Small intestine (tissue), 7 donors: ENCODE measurements around the gene PSMD7. TPM values are rescaled to one million over a fixed set of nuclear protein-coding genes. Genes with fewer than 3 reads are reported as not detected.
"Not testable (repeated sequence)": the region's sequence is repeated elsewhere in the genome, so short reads cannot be mapped to it uniquely, and the experiment has no call there.

ENCODE experiments used
- DNase-seq, 2 donors: peaks; one replicate each; pipeline versions ENCODE4 v3.0.0 to v3.0.0-alpha.2; 2013
- FAIRE-seq: peaks from 2 replicates; lab custom pipeline; 2012; peaks lifted over from hg19 to GRCh38; lab: Jason Lieb, UNC
- H3K27ac ChIP-seq, 3 donors: one replicate each; pipeline ENCODE4 v1.5.1; 2013; ENCODE audit warnings: low read length in 2 of 3, mild to moderate bottlenecking in 2 of 3, control low read depth in 1 of 3, inconsistent platforms in 1 of 3, low read depth in 1 of 3, moderate library complexity in 1 of 3
- H3K27me3 ChIP-seq, 3 donors: one replicate each; pipeline ENCODE4 v1.6.1; 2013; ENCODE audit warnings: low read length in 3 of 3, inconsistent platforms in 1 of 3; ENCODE audit not compliant: control insufficient read depth in 3 of 3, insufficient read depth in 3 of 3
- H3K36me3 ChIP-seq, 3 donors: one replicate each; pipeline ENCODE4 v1.6.1; 2013; ENCODE audit warnings: low read length in 3 of 3, inconsistent platforms in 1 of 3, low read depth in 1 of 3, mild to moderate bottlenecking in 1 of 3, moderate library complexity in 1 of 3; ENCODE audit not compliant: control insufficient read depth in 3 of 3, insufficient read depth in 2 of 3
- H3K4me1 ChIP-seq, 3 donors: one replicate each; pipeline ENCODE4 v1.6.1; 2013; ENCODE audit warnings: low read length in 2 of 3, inconsistent platforms in 1 of 3, low read depth in 1 of 3, mild to moderate bottlenecking in 1 of 3, moderate library complexity in 1 of 3; ENCODE audit not compliant: control insufficient read depth in 3 of 3, insufficient read depth in 2 of 3
- H3K4me3 ChIP-seq, 3 donors: one replicate each; pipeline ENCODE4 v1.5.1; 2013; ENCODE audit warnings: low read length in 3 of 3, control low read depth in 1 of 3, inconsistent platforms in 1 of 3, low read depth in 1 of 3, mild to moderate bottlenecking in 1 of 3, moderate library complexity in 1 of 3
- H3K9me3 ChIP-seq, 2 donors: one replicate each; pipeline ENCODE4 v1.6.1; 2013; ENCODE audit warnings: low read depth in 1 of 2, low read length in 1 of 2; ENCODE audit not compliant: control insufficient read depth in 2 of 2, insufficient read depth in 1 of 2
- WGBS, 3 donors: extraction: QIAGEN DNeasy Blood & Tissue Kit; methylation state at CpG; one replicate each; pipeline ENCODE4 v1.1.7; 2013; 5-methylcytosine and 5-hydroxymethylcytosine counted together
- polyA plus RNA-seq, 4 donors: library from polyadenylated mRNA; stranded (reverse) in 3 of 4; unstranded in 1 of 4; fragments of 200-250 nt in 3 of 4; fragments of 120-200 nt in 1 of 4; gene quantifications; one replicate each; pipeline versions ENCODE4 v1.2.1 to v1.2.3, GENCODE V29; 2013
- donor health status: healthy with polysubstance abuse.
- donor health status: control.
- donor health status: control.
- donor health status: Bipolar disorder and iron deficiency.
- donor health status: healthy.

PSMD7 gene
- polyA plus RNA-seq, 4 donors, result 61.7 to 86.7 (median 71.1) TPM

DNA sequence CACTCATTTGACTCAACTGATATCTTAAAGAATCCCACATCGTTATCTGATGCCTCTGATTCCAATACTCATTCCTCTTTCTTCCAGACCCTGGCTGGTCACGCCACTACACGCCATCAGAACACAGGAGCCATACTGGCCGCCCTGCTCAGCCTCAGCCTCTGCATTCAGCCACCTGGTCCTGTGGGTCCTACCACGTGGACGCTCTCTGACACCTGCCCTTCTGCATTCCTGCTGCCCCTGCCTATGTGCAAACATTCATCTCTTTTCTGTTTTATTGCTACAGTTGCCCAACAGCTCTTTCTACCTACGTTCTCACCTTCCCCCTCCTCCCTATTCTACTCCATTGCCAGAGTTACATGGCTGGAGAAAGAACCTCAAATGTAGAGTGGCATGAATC, 18.4 kb downstream of the PSMD7 start:
- no peak for DNase-seq
- Histone ChIP-seq H3K4me3 (no peak overlapping the region), H3K27ac (no peak overlapping the region), H3K36me3 (peaks cover 0 to 11% (median 0%) of the 10 kb centered on the region in 3 donors), H3K27me3 (no peaks in the 10 kb centered on the region), H3K9me3 (no peaks in the 10 kb centered on the region), H3K4me1 (no peaks in the 10 kb centered on the region)
- 84 to 93% (median 85%) methylated on average over 7 of the region's 7 CpGs for WGBS, 3 donors
- no peak for FAIRE-seq

DNA sequence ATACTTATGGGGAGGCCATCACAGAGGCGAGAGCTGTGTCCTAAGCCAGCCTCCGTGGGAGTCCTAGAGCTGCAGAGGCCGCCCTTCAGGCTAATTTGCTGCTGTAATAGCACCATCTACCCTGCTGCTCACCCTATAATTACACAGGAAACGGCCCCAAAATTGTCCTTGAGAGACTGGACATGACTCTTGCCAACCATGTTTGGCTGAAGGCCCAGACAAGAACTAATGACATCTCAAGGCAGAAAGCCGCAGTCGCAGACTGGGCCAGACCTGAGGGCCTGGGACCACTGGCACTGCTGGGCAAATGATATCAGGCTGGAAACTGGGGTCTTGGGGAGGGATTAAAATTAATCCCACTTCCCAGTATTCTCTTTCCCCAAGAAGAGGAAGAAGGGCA, 24.1 kb downstream of the PSMD7 start:
- no peaks in the 10 kb centered on the region for H3K9me3 ChIP-seq
- peaks cover 0 to 6% (median 0%) of the 10 kb centered on the region in 3 donors for H3K4me1 ChIP-seq
- H3K27me3 ChIP-seq, result no peaks in the 10 kb centered on the region
- H3K36me3 ChIP-seq, result peaks cover 0 to 24% (median 2%) of the 10 kb centered on the region in 3 donors
- no peak overlapping the region for H3K27ac ChIP-seq
- no peak overlapping the region for H3K4me3 ChIP-seq
- DNase-seq (peak in 1 of 2 donors; percentile 0), FAIRE-seq (no peak)
- WGBS, 3 donors, result 72 to 89% (median 85%) methylated on average over 6 of the region's 6 CpGs

DNA sequence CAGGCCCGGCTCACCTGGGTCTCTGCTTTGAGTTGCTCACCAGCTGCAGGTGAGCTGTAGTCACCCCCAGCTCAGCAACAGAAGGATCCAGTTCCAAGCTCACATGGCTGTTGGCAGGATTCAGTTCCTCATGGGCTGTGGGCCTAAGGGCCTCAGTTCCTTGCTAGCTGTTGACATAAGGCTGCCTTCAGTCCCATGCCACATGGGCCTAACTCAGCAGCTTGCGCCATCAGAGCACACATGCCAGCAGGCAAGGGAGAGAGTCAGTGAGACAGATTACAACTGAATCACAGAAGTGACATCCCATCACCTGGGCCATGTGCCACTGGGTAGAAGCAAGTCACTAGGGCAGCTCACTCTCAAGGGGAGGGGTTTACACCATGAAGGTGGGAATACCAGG, 24.7 kb downstream of the PSMD7 start:
- peaks cover 0 to 6% (median 0%) of the 10 kb centered on the region in 3 donors for H3K4me1 ChIP-seq
- peaks cover 2 to 28% (median 4%) of the 10 kb centered on the region in 3 donors for H3K36me3 ChIP-seq
- DNase-seq, result no peak
- no peak overlapping the region for H3K4me3 ChIP-seq
- no peaks in the 10 kb centered on the region for H3K9me3 ChIP-seq
- no peak for FAIRE-seq
- no peak overlapping the region for H3K27ac ChIP-seq
- H3K27me3 ChIP-seq, result no peaks in the 10 kb centered on the region
- 90 to 100% (median 96%) methylated on average over 2 of the region's 2 CpGs for WGBS, 3 donors

DNA sequence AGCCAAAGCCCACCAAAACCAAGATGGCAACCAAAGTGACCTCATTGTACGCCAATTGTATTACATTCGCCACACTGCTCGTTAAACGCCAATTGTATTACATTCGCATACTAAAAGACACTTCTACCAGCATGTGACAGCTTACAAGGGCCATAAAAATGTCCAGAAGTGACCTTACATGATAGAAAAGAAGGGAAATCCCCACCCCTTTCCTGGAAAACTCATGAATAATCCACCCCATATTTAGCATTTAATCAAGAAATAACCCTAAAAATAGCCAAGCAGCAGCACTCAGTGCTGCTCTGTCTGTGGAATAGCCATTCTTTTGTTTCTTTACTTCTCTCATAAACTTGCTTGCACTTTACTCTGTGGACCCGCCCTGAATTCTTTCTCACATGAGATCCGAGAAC, 25.7 kb downstream of the PSMD7 start:
- 62 to 79% (median 75%) methylated on average over 7 of the region's 7 CpGs for WGBS, 3 donors
- no peaks in the 10 kb centered on the region for H3K27me3 ChIP-seq
- H3K36me3 ChIP-seq, result peaks cover 2 to 31% (median 4%) of the 10 kb centered on the region in 3 donors
- no peak overlapping the region for H3K4me3 ChIP-seq
- peaks cover 0 to 6% (median 0%) of the 10 kb centered on the region in 3 donors for H3K4me1 ChIP-seq
- H3K27ac ChIP-seq, result peak overlapping the region in 2 of 3 donors; percentile 11 to 51
- no peak for FAIRE-seq
- DNase-seq, result peak; percentile 29 to 62
- no peaks in the 10 kb centered on the region for H3K9me3 ChIP-seq

DNA sequence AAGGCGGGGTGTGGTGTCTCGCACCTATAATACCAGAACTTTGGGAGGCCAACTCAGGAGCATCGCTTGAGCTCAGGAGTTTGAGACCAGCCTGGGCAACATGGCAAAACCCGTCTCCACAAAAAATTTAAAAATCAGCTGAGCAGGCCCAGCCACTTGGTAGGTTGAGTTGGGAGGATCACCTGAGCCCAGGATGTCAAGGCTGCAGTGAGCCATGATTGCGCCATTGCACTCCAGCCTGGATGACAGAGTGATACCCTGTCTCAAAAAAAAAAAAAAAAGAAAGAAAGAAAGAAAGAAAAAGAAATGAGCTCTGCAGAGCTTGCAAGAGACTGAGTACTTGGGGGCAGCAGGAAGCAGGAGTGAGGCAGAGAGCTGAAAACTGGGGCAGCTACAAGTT, 28.2 kb downstream of the PSMD7 start:
- FAIRE-seq, H3K9me3 ChIP-seq, H3K4me3 ChIP-seq, DNase-seq, H3K27me3 ChIP-seq, H3K4me1 ChIP-seq, H3K27ac ChIP-seq: not testable (repeated sequence)
- peaks cover 2 to 33% (median 4%) of the 10 kb centered on the region in 3 donors for H3K36me3 ChIP-seq
- WGBS, 3 donors, result 96 to 99% (median 96%) methylated on average over 5 of the region's 5 CpGs

DNA sequence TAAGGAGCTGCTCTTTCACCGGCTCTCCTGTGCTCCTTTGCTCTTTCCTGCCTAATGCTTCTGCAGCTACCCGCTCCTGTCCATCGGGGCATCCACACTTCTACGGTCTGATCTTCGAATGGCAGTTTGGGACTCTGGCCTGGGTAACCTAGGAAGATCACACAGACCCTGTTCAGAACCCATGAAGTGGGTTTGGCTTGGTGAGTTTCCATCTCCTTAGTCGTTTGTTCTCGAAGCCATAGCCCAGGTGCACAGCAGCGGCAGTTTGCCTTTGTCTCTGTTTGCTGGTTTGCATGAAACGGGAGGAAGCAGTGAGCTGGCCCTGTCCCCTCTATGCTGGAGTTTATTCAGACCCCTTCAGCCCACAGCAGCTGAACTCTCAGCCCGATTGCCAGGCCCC, 29.0 kb downstream of the PSMD7 start:
- H3K27ac ChIP-seq, result no peak overlapping the region
- H3K9me3 ChIP-seq, result no peaks in the 10 kb centered on the region
- no peaks in the 10 kb centered on the region for H3K27me3 ChIP-seq
- peaks cover 0 to 6% (median 0%) of the 10 kb centered on the region in 3 donors for H3K4me1 ChIP-seq
- no peak for FAIRE-seq
- peaks cover 2 to 32% (median 4%) of the 10 kb centered on the region in 3 donors for H3K36me3 ChIP-seq
- WGBS, 3 donors, result 91 to 95% (median 91%) methylated on average over 10 of the region's 10 CpGs
- no peak for DNase-seq
- H3K4me3 ChIP-seq, result no peak overlapping the region

DNA sequence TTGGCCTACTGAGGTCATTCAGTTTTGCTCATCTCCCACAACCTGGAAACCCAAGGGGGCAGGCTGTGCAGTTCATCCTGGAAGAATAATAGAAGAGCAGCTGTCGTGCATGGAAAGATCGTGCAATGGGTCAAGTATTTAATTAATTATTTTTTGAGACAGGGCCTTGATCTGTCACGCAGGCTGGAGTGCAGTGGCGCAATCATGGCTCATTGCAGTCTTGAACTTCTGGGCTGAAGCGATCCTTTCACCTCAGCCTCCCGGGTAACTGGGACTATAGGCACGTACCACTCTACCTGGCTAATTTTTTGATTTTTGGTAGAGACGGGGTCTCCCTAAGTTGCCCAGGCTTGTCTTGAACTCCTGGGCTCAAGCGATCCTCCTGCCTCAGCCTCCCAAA, 31.7 kb downstream of the PSMD7 start:
- H3K27ac ChIP-seq, FAIRE-seq, DNase-seq, H3K4me1 ChIP-seq, H3K27me3 ChIP-seq, H3K4me3 ChIP-seq, H3K9me3 ChIP-seq: not testable (repeated sequence)
- H3K36me3 ChIP-seq, result peaks cover 4 to 40% (median 10%) of the 10 kb centered on the region in 3 donors
- WGBS, 3 donors, result 95 to 99% (median 97%) methylated on average over 8 to 9 of the region's 9 CpGs

DNA sequence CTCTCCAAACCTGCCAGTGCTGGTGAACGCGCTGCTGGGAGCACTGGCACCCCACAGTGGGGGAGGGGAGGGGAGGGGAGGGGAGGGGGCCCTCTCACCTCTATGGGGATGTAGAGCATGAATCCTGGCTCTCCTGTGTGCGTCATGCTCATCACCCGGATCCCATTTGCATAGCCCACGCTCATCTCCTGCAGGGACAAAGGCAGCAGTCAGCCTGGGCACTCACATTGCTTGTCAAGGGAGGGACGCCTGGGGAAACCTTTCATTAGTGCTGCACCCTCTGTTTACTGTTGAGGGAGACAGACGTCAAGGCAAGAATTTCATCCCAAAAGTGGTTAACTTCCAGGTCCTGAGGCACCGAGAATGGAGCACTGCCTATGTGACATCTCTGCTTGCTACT, 35.9 kb downstream of the PSMD7 start:
- 89 to 94% (median 90%) methylated on average over 6 to 8 of the region's 8 CpGs for WGBS, 3 donors
- H3K4me1 ChIP-seq, H3K27me3 ChIP-seq, DNase-seq, H3K27ac ChIP-seq, H3K4me3 ChIP-seq, FAIRE-seq, H3K9me3 ChIP-seq: not testable (repeated sequence)
- H3K36me3 ChIP-seq, result peaks cover 0 to 30% (median 9%) of the 10 kb centered on the region in 3 donors

DNA sequence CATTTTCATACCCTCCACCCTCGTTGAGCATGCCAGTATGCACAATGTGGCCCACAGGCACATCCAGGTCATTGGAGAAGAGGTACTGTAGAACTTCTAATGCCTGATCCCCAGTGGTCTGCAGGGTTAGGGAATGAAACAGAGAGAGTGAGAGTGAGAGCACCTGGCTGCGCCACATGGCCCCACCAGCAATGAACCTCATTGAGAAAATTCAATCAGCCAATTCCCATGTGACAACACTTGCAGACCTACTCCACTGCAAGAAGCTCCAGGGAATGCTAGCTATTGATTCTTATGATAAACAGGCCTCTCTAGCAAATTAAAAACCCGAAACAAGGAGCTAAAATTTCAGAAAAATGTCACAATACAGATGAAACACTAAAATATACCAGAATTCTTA, 40.9 kb downstream of the PSMD7 start:
- H3K27ac ChIP-seq, H3K4me1 ChIP-seq, H3K4me3 ChIP-seq, H3K27me3 ChIP-seq, FAIRE-seq, H3K9me3 ChIP-seq, DNase-seq: not testable (repeated sequence)
- peaks cover 0 to 27% (median 7%) of the 10 kb centered on the region in 3 donors for H3K36me3 ChIP-seq
- WGBS, 3 donors, result 93 to 99% (median 95%) methylated on average over 2 to 3 of the region's 3 CpGs
